Thymus (tissue), 11 donors: Measurements from ENCODE around the gene GAS7. TPM values are rescaled to one million over a fixed set of nuclear protein-coding genes. Genes with fewer than 3 reads are reported as not detected.
"Not testable (repeated sequence)": the region's sequence is repeated elsewhere in the genome, so short reads cannot be mapped to it uniquely, and the experiment has no call there.

Source experiments
- DNase-seq, 9 donors: peaks; one replicate each; pipeline ENCODE4 v3.0.0-alpha.2; 2013; ENCODE audit warnings: low spot score in 9 of 9, low read depth in 6 of 9, missing footprints in 1 of 9
- H3K27ac ChIP-seq, 2 donors: one replicate each; pipeline ENCODE4 v1.5.1; 2013; ENCODE audit warnings: control low read depth in 1 of 2, low read depth in 1 of 2, low read length in 1 of 2, mild to moderate bottlenecking in 1 of 2, moderate library complexity in 1 of 2
- H3K27me3 ChIP-seq, 2 donors: one replicate each; pipeline ENCODE4 v1.5.1; 2013; ENCODE audit warnings: low read length in 1 of 2; ENCODE audit not compliant: control insufficient read depth in 2 of 2, insufficient read depth in 1 of 2
- H3K36me3 ChIP-seq, 2 donors: one replicate each; pipeline ENCODE4 v1.5.1; 2013; ENCODE audit warnings: low read length in 1 of 2, mild to moderate bottlenecking in 1 of 2, moderate library complexity in 1 of 2; ENCODE audit not compliant: control insufficient read depth in 2 of 2, insufficient read depth in 2 of 2
- H3K4me1 ChIP-seq, 2 donors: one replicate each; pipeline ENCODE4 v1.5.1; 2013; ENCODE audit warnings: low read length in 2 of 2; ENCODE audit not compliant: control insufficient read depth in 2 of 2, insufficient read depth in 2 of 2
- H3K4me3 ChIP-seq, 2 donors: one replicate each; pipeline ENCODE4 v1.5.1; 2013; ENCODE audit warnings: low read length in 2 of 2, control low read depth in 1 of 2, mild to moderate bottlenecking in 1 of 2
- H3K9me3 ChIP-seq, 2 donors: one replicate each; pipeline ENCODE4 v1.5.1; 2013; ENCODE audit warnings: low read length in 1 of 2, mild to moderate bottlenecking in 1 of 2; ENCODE audit not compliant: control insufficient read depth in 2 of 2, insufficient read depth in 1 of 2
- WGBS: extraction: QIAGEN DNeasy Blood & Tissue Kit; methylation state at CpG from one replicate; pipeline ENCODE4 v1.1.7; 2013; 5-methylcytosine and 5-hydroxymethylcytosine counted together
- polyA plus RNA-seq: library from polyadenylated mRNA; stranded (reverse); fragments of 200-250 nt; gene quantifications from one replicate; pipeline ENCODE4 v1.2.3, GENCODE V29; 2013
- total RNA-seq: library from RNA; stranded (reverse); fragments of 120-200 nt; gene quantifications from one replicate; pipeline ENCODE4 v1.2.4, GENCODE V29; 2013
- donor health status: healthy.

Gene GAS7
- total and polyA plus RNA-seq, 2 donors = 4.3 to 9.7 TPM

GRCh38 chr17:10025976-10026901 is 172.2 kb downstream of the GAS7 start:
- Histone ChIP-seq H3K27me3 (no peaks in the 10 kb centered on the region), H3K4me3 (no peak overlapping the region), H3K4me1 (peaks cover 3 to 8% of the 10 kb centered on the region in 2 donors), H3K9me3 (no peaks in the 10 kb centered on the region), H3K27ac (no peak overlapping the region), H3K36me3 (no peaks in the 10 kb centered on the region)
- peak in 2 of 9 donors; percentile 14 to 46 for DNase-seq
- WGBS = 87% methylated on average over 21 of the region's 21 CpGs

GRCh38 chr17:10025224-10025623 is 173.2 kb downstream of the GAS7 start:
- WGBS = 98% methylated on average over 6 of the region's 6 CpGs
- no peak for DNase-seq
- peaks cover 3 to 11% of the 10 kb centered on the region in 2 donors for H3K4me1 ChIP-seq
- no peaks in the 10 kb centered on the region for H3K9me3 ChIP-seq
- no peaks in the 10 kb centered on the region for H3K36me3 ChIP-seq
- no peak overlapping the region for H3K4me3 ChIP-seq
- H3K27ac ChIP-seq = no peak overlapping the region
- no peaks in the 10 kb centered on the region for H3K27me3 ChIP-seq

GRCh38 chr17:10022416-10022815 is 176.0 kb downstream of the GAS7 start:
- peaks cover 3 to 15% of the 10 kb centered on the region in 2 donors for H3K4me1 ChIP-seq
- no peaks in the 10 kb centered on the region for H3K36me3 ChIP-seq
- no peaks in the 10 kb centered on the region for H3K27me3 ChIP-seq
- H3K4me3 ChIP-seq = no peak overlapping the region
- H3K9me3 ChIP-seq = no peaks in the 10 kb centered on the region
- no peak overlapping the region for H3K27ac ChIP-seq
- WGBS = 98% methylated on average over 13 of the region's 13 CpGs
- no peak for DNase-seq

GRCh38 chr17:10021272-10021984 is 177.0 kb downstream of the GAS7 start:
- DNase-seq = peak in 3 of 9 donors; percentile 15 to 40 (median 17)
- no peak overlapping the region for H3K27ac ChIP-seq
- H3K4me3 ChIP-seq = no peak overlapping the region
- 77% methylated on average over 21 of the region's 21 CpGs for WGBS
- no peaks in the 10 kb centered on the region for H3K9me3 ChIP-seq
- H3K36me3 ChIP-seq = no peaks in the 10 kb centered on the region
- H3K27me3 ChIP-seq = no peaks in the 10 kb centered on the region
- peaks cover 0 to 12% of the 10 kb centered on the region in 2 donors for H3K4me1 ChIP-seq

GRCh38 chr17:10019941-10020451 is 178.4 kb downstream of the GAS7 start:
- Histone ChIP-seq H3K4me3 (no peak overlapping the region), H3K4me1 (peaks cover 0 to 7% of the 10 kb centered on the region in 2 donors), H3K27me3 (no peaks in the 10 kb centered on the region), H3K9me3 (no peaks in the 10 kb centered on the region), H3K27ac (no peak overlapping the region), H3K36me3 (no peaks in the 10 kb centered on the region)
- DNase-seq = no peak
- 84% methylated on average over 9 of the region's 9 CpGs for whole genome bisulfite sequencing

GRCh38 chr17:10018461-10018891 is 179.9 kb downstream of the GAS7 start:
- Histone ChIP-seq H3K9me3 (no peaks in the 10 kb centered on the region), H3K36me3 (no peaks in the 10 kb centered on the region), H3K27me3 (no peaks in the 10 kb centered on the region), H3K4me1 (peaks cover 0 to 7% of the 10 kb centered on the region in 2 donors), H3K4me3 (no peak overlapping the region), H3K27ac (no peak overlapping the region)
- peak in 1 of 9 donors; percentile 23 for DNase-seq
- 55% methylated on average over 7 of the region's 7 CpGs for WGBS

- not testable (repeated sequence) for H3K4me3 ChIP-seq, DNase-seq, H3K27ac ChIP-seq, H3K4me1 ChIP-seq, H3K27me3 ChIP-seq, H3K9me3 ChIP-seq, H3K36me3 ChIP-seq
- WGBS = 97% methylated on average over 14 of the region's 14 CpGs
Observed at GRCh38 chr17:10016958-10017570, 181.3 kb downstream of the GAS7 start.

GRCh38 chr17:10013365-10014112 is 184.9 kb downstream of the GAS7 start:
- 87% methylated on average over 9 of the region's 9 CpGs for WGBS
- H3K27me3 ChIP-seq = no peaks in the 10 kb centered on the region
- DNase-seq = peak in 1 of 9 donors; percentile 15
- no peaks in the 10 kb centered on the region for H3K9me3 ChIP-seq
- H3K27ac ChIP-seq = no peak overlapping the region
- no peaks in the 10 kb centered on the region for H3K4me1 ChIP-seq
- H3K4me3 ChIP-seq = no peak overlapping the region
- H3K36me3 ChIP-seq = no peaks in the 10 kb centered on the region
